NK-92 treated with Interleukin-12 subunit alpha and Interleukin-12 subunit beta, amount 100 ng/mL, for 24 hours (cell line): ENCODE measurements around the gene SMTN.
"Not testable (repeated sequence)": the region's sequence is repeated elsewhere in the genome, so short reads cannot be mapped to it uniquely, and the experiment has no call there.

Experiments used
- DNase-seq: peaks from one replicate; lab custom pipeline; 2025; lab: John Stamatoyannopoulos, UW

SMTN gene

GRCh38 chr22:31080848-31081649 is at the start of gene SMTN:
SMTN (plus strand) TSS chr22:31081318; CDS start chr22:31083259, 1,941 bp downstream.
- peak; percentile 19 for DNase-seq

- DNase-seq = no peak
Observed at GRCh38 chr22:31036671-31037550, 44.2 kb upstream of the SMTN start.

- DNase-seq = no peak
Observed at GRCh38 chr22:31038686-31039085, 42.4 kb upstream of the SMTN start.

- DNase-seq = no peak
Observed at GRCh38 chr22:31039393-31039792, 41.7 kb upstream of the SMTN start.

- DNase-seq = no peak
Observed at GRCh38 chr22:31040542-31041398, 40.3 kb upstream of the SMTN start.

- DNase-seq = no peak
Observed at GRCh38 chr22:31044262-31044861, 36.8 kb upstream of the SMTN start.

GRCh38 chr22:31045900-31046538 is 35.1 kb upstream of the SMTN start:
- no peak for DNase-seq

GRCh38 chr22:31046539-31047226 is 34.4 kb upstream of the SMTN start:
- DNase-seq = no peak

GRCh38 chr22:31048570-31048969 is 32.5 kb upstream of the SMTN start:
- DNase-seq = no peak

- DNase-seq = no peak
Observed at GRCh38 chr22:31049815-31050420, 31.2 kb upstream of the SMTN start.

- DNase-seq = no peak
Observed at GRCh38 chr22:31055117-31055634, 25.9 kb upstream of the SMTN start.

GRCh38 chr22:31055635-31056159 is 25.4 kb upstream of the SMTN start:
- no peak for DNase-seq

- DNase-seq = no peak
Observed at GRCh38 chr22:31056986-31057599, 24.0 kb upstream of the SMTN start.

- not testable (repeated sequence) for DNase-seq
Observed at GRCh38 chr22:31059663-31060062, 21.5 kb upstream of the SMTN start.

GRCh38 chr22:31062566-31063230 is 18.4 kb upstream of the SMTN start:
- DNase-seq = no peak

GRCh38 chr22:31064369-31064768 is 16.7 kb upstream of the SMTN start:
- no peak for DNase-seq

GRCh38 chr22:31068970-31069369 is 12.1 kb upstream of the SMTN start:
- no peak for DNase-seq

GRCh38 chr22:31069691-31070314 is 11.3 kb upstream of the SMTN start:
- not testable (repeated sequence) for DNase-seq
